OCI-LY3 (cell line): ENCODE results near the gene KRTAP5-6.

ENCODE experiments used
- EZH2phosphoT487 ChIP-seq: fragments of 200-600 bp; shearing (Covaris generic); IDR thresholded peaks from 2 replicates; pipeline ENCODE4 v1.6.1; 2018; ENCODE audit warnings: antibody characterized with exemption, mixed run types, low read depth
- TF ChIP-seq, protein P1 (sequence below): fragments of 200-600, 300-600 bp; sonication (generic); IDR thresholded peaks from 2 replicates; pipeline ENCODE4 v1.5.1; 2014; ENCODE audit warnings: antibody characterized with exemption, low read length, low read depth

DNA sequence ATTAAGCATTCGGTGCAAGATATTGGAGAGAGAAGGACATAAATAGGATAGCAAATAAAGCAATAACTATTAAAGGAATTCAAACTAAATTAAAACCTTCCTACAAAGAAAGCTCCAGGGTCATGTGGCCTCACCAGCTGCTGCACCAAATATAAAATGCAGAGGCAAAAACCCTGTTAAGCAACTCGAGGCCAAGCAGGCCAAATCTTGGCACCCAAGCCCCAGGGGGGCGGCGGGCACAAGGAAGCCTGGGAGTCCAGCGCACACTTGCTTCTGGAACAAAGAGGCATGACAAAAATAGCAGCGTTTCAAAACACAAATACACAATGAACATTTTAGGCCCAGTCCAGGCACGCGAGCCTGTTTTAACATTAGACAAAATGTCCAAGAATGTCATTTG is 20.8 kb downstream of the KRTAP5-6 start:
- TF ChIP-seq, protein P1, sequence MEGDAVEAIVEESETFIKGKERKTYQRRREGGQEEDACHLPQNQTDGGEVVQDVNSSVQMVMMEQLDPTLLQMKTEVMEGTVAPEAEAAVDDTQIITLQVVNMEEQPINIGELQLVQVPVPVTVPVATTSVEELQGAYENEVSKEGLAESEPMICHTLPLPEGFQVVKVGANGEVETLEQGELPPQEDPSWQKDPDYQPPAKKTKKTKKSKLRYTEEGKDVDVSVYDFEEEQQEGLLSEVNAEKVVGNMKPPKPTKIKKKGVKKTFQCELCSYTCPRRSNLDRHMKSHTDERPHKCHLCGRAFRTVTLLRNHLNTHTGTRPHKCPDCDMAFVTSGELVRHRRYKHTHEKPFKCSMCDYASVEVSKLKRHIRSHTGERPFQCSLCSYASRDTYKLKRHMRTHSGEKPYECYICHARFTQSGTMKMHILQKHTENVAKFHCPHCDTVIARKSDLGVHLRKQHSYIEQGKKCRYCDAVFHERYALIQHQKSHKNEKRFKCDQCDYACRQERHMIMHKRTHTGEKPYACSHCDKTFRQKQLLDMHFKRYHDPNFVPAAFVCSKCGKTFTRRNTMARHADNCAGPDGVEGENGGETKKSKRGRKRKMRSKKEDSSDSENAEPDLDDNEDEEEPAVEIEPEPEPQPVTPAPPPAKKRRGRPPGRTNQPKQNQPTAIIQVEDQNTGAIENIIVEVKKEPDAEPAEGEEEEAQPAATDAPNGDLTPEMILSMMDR: no peak
- TF ChIP-seq EZH2phosphoT487: no peak
